CD14-positive monocyte (primary cell): ENCODE data around the gene PRL. TPM values are rescaled to one million over a fixed set of nuclear protein-coding genes. Genes with fewer than 3 reads are reported as not detected.

Experiments used
- DNase-seq, 3 donors: peaks; one replicate each; pipeline ENCODE4 v3.0.0-alpha.2; 2011 to 2022
- H2AFZ ChIP-seq: 2 replicates; pipeline ENCODE4 v1.6.0; 2012; ENCODE audit warnings: mild to moderate bottlenecking, low read depth, low read length, inconsistent platforms; ENCODE audit not compliant: insufficient read depth, poor library complexity, severe bottlenecking
- H3K27ac ChIP-seq, 2 donors: 1 replicate in 1 of 2; 2 replicates in 1 of 2; pipeline ENCODE4 v1.5.1; 2012 to 2013; ENCODE audit warnings: low read length in 2 of 2, control low read depth in 1 of 2, inconsistent platforms in 1 of 2, low read depth in 1 of 2, mild to moderate bottlenecking in 1 of 2
- H3K27me3 ChIP-seq, 2 donors: one replicate each; pipeline versions ENCODE4 v1.6.0 to v1.6.1; 2011 to 2013; ENCODE audit warnings: low read length in 2 of 2; ENCODE audit not compliant: control insufficient read depth in 2 of 2, insufficient read depth in 2 of 2
- H3K36me3 ChIP-seq, 2 donors: replicated peaks in 1 of 2; 1 replicate in 1 of 2; 2 replicates in 1 of 2; pipeline versions ENCODE4 v1.5.1 to v1.6.1; 2012 to 2013; ENCODE audit warnings: low read length in 2 of 2, control low read depth in 1 of 2, inconsistent platforms in 1 of 2, mild to moderate bottlenecking in 1 of 2; ENCODE audit not compliant: insufficient read depth in 2 of 2, control insufficient read depth in 1 of 2
- H3K4me1 ChIP-seq, 2 donors: 1 replicate in 1 of 2; 2 replicates in 1 of 2; pipeline versions ENCODE4 v1.5.1 to v1.6.1; 2012 to 2013; ENCODE audit warnings: low read length in 2 of 2, control low read depth in 1 of 2, inconsistent platforms in 1 of 2, mild to moderate bottlenecking in 1 of 2, moderate library complexity in 1 of 2; ENCODE audit not compliant: insufficient read depth in 2 of 2, control insufficient read depth in 1 of 2
- H3K4me2 ChIP-seq: replicated peaks from 2 replicates; pipeline ENCODE3; 2012; ENCODE audit warnings: low read length, moderate library complexity, mild to moderate bottlenecking; ENCODE audit not compliant: poor library complexity, severe bottlenecking; ENCODE audit errors: extremely low read depth
- H3K4me3 ChIP-seq, 3 experiments: fragments of 200-600 bp in 1 of 3; sonication (generic) in 1 of 3; replicated peaks in 1 of 3; 1 replicate in 2 of 3; 2 replicates in 1 of 3; pipeline ENCODE4 v1.5.1; 2011 to 2013; ENCODE audit warnings: low read length in 3 of 3, mild to moderate bottlenecking in 3 of 3, control low read depth in 2 of 3, low read depth in 2 of 3, inconsistent platforms in 1 of 3, moderate library complexity in 1 of 3
- H3K79me2 ChIP-seq: 2 replicates; pipeline ENCODE4 v1.6.0; 2012; ENCODE audit warnings: mild to moderate bottlenecking, control low read depth, inconsistent platforms, low read length, moderate library complexity; ENCODE audit not compliant: insufficient read depth
- H3K9ac ChIP-seq: 2 replicates; pipeline ENCODE4 v1.6.0; 2017; ENCODE audit warnings: low read length, mild to moderate bottlenecking; ENCODE audit not compliant: insufficient read depth, poor library complexity, severe bottlenecking
- H3K9me3 ChIP-seq, 2 donors: replicated peaks in 1 of 2; 1 replicate in 1 of 2; 2 replicates in 1 of 2; pipeline versions ENCODE4 v1.5.1 to v1.6.1; 2012 to 2013; ENCODE audit warnings: low read length in 2 of 2, control low read depth in 1 of 2; ENCODE audit not compliant: control insufficient read depth in 1 of 2, insufficient read depth in 1 of 2
- H4K20me1 ChIP-seq: 2 replicates; pipeline ENCODE4 v1.6.0; 2012; ENCODE audit warnings: mild to moderate bottlenecking, low read length, control low read depth, moderate library complexity; ENCODE audit not compliant: insufficient read depth
- H3K27ac Mint-ChIP-seq, 7 donors: one replicate each; pipeline ENCODE4 v1.8.0; 2020; ENCODE audit warnings: mild to moderate bottlenecking in 7 of 7, mixed read lengths in 7 of 7, moderate library complexity in 6 of 7, inconsistent platforms in 2 of 7
- H3K27me3 Mint-ChIP-seq, 3 donors: one replicate each; pipeline ENCODE4 v1.8.0; 2021 to 2022; ENCODE audit warnings: low read depth in 3 of 3, mild to moderate bottlenecking in 3 of 3, mixed read lengths in 3 of 3, moderate library complexity in 3 of 3, inconsistent platforms in 1 of 3
- H3K36me3 Mint-ChIP-seq, 2 donors: one replicate each; pipeline ENCODE4 v1.8.0; 2020; ENCODE audit warnings: mixed read lengths in 2 of 2, inconsistent platforms in 1 of 2, mild to moderate bottlenecking in 1 of 2
- H3K4me1 Mint-ChIP-seq: one replicate; pipeline ENCODE4 v1.8.0; 2020; ENCODE audit warnings: mild to moderate bottlenecking, mixed read lengths
- H3K4me3 Mint-ChIP-seq, 2 donors: one replicate each; pipeline ENCODE4 v1.8.0; 2020; ENCODE audit warnings: mild to moderate bottlenecking in 2 of 2, mixed read lengths in 2 of 2, moderate library complexity in 1 of 2
- H3K9me3 Mint-ChIP-seq, 7 donors: one replicate each; pipeline ENCODE4 v1.8.0; 2020 to 2022; ENCODE audit warnings: mixed read lengths in 7 of 7, mild to moderate bottlenecking in 6 of 7, moderate library complexity in 6 of 7, inconsistent platforms in 2 of 7
- CTCF ChIP-seq: fragments of 200-600 bp; IDR thresholded peaks from one replicate; pipeline ENCODE4 v1.8.0; 2022; ENCODE audit warnings: antibody characterized with exemption, mild to moderate bottlenecking
- WGBS: methylation state at CpG from one replicate; pipeline ENCODE4 v1.1.5; 2013; ENCODE audit warnings: missing lambda C conversion rate; ENCODE audit not compliant: insufficient coverage; 5-methylcytosine and 5-hydroxymethylcytosine counted together
- intact Hi-C, 2 donors: fragments of 100-400 bp; cut with micrococcal nuclease; formaldehyde crosslinking; loops; one replicate each; pipeline versions ENCODE4 v1.15.0 to v1.15.1; 2023
- polyA plus RNA-seq, 3 donors: library from polyadenylated mRNA; depleted of rRNA in 1 of 3; unstranded in 2 of 3; stranded (reverse) in 1 of 3; fragments of 300-500 nt in 2 of 3; fragments of >200 nt in 1 of 3; fragmentation: Illumina TruSeq in 2 of 3; gene quantifications; 1 replicate in 2 of 3; 2 replicates in 1 of 3; pipeline ENCODE4 v1.2.3, GENCODE V29; 2012 to 2021

Gene PRL
- polyA plus RNA-seq, 3 donors, result 0.13 to 0.42 TPM; not detected in 1

- Histone ChIP-seq H3K36me3 (no peaks in the 10 kb centered on the region), H3K9me3 (peaks cover 0 to 5% of the 10 kb centered on the region in 2 donors), H3K27me3 (no peaks in the 10 kb centered on the region), H3K79me2 (no peaks in the 10 kb centered on the region), H4K20me1 (no peaks in the 10 kb centered on the region), H3K27ac (no peak overlapping the region), H3K4me2 (no peak overlapping the region), H3K4me3 (no peak overlapping the region), H3K9ac (no peak overlapping the region), H2AFZ (no peak overlapping the region), H3K4me1 (no peaks in the 10 kb centered on the region)
- no peak for TF ChIP-seq CTCF
- intact Hi-C loops, result no loop called here
- WGBS, result 100% methylated on average over 3 of the region's 9 CpGs
- Mint-ChIP-seq H3K4me3 (no peak overlapping the region), H3K27ac (no peak overlapping the region), H3K36me3 (no peaks in the 10 kb centered on the region), H3K27me3 (no peaks in the 10 kb centered on the region), H3K9me3 (peaks cover 0 to 11% (median 4%) of the 10 kb centered on the region in 7 donors), H3K4me1 (no peaks in the 10 kb centered on the region)
- no peak for DNase-seq
Observed at GRCh38 chr6:22295145-22295544, 1.7 kb downstream of the PRL start.

DNA sequence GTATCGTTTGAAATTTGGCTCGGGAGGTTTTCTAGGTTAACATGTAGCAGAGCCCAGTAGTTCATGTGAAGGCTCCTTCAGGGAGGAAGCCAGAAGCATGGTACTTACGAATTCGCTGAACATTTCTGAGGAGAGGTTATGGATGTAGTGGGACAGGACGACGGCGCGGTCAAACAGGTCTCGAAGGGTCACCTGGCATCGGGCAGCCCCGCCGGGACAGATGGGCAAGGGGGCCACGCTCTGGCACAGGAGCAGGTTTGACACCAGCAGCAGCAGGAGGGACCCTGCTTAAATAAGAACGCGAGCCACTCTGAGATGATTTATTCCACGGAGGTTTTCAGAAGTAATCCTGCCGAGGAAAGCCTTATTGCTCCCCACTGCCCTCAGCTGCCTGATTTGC, 2.5 kb downstream of the PRL start:
- H3K27ac ChIP-seq, result no peak overlapping the region
- no peak overlapping the region for H2AFZ ChIP-seq
- Mint-ChIP-seq H3K9me3 (peaks cover 0 to 11% (median 4%) of the 10 kb centered on the region in 7 donors), H3K4me1 (no peaks in the 10 kb centered on the region), H3K36me3 (no peaks in the 10 kb centered on the region), H3K27me3 (no peaks in the 10 kb centered on the region), H3K4me3 (no peak overlapping the region), H3K27ac (no peak overlapping the region)
- H4K20me1 ChIP-seq, result no peaks in the 10 kb centered on the region
- H3K4me2 ChIP-seq, result no peak overlapping the region
- TF ChIP-seq CTCF, result no peak
- intact Hi-C loops, result no loop called here
- WGBS, result 100% methylated on average over 12 of the region's 17 CpGs
- H3K9me3 ChIP-seq, result peaks cover 0 to 5% of the 10 kb centered on the region in 2 donors
- no peaks in the 10 kb centered on the region for H3K4me1 ChIP-seq
- no peak overlapping the region for H3K4me3 ChIP-seq
- no peak overlapping the region for H3K9ac ChIP-seq
- H3K79me2 ChIP-seq, result no peaks in the 10 kb centered on the region
- no peaks in the 10 kb centered on the region for H3K36me3 ChIP-seq
- no peaks in the 10 kb centered on the region for H3K27me3 ChIP-seq
- DNase-seq, result no peak
